Kidney (tissue), 14 donors: ENCODE measurements around the gene SLC1A5. TPM values are rescaled to one million over a fixed set of nuclear protein-coding genes. Genes with fewer than 3 reads are reported as not detected.

Experiments
- DNase-seq, 5 donors: peaks; one replicate each; pipeline ENCODE4 v3.0.0-alpha.2; 2013 to 2020
- FAIRE-seq: peaks from 2 replicates; lab custom pipeline; 2012; peaks lifted over from hg19 to GRCh38; lab: Jason Lieb, UNC
- H3K27ac ChIP-seq, 2 donors: one replicate each; pipeline ENCODE4 v1.7.0; 2013; ENCODE audit warnings: low read depth in 2 of 2, low read length in 2 of 2, inconsistent platforms in 1 of 2
- H3K27me3 ChIP-seq: one replicate; pipeline ENCODE4 v1.7.1; 2013; ENCODE audit warnings: low read length, inconsistent platforms; ENCODE audit not compliant: control insufficient read depth, insufficient read depth
- H3K36me3 ChIP-seq, 3 donors: one replicate each; pipeline versions ENCODE4 v1.7.0 to v1.7.1; 2013; ENCODE audit warnings: low read length in 3 of 3, control low read depth in 1 of 3, inconsistent platforms in 1 of 3; ENCODE audit not compliant: insufficient read depth in 3 of 3, control insufficient read depth in 2 of 3
- H3K4me1 ChIP-seq, 3 donors: one replicate each; pipeline versions ENCODE4 v1.7.0 to v1.7.1; 2013; ENCODE audit warnings: low read length in 3 of 3, inconsistent platforms in 1 of 3, low read depth in 1 of 3; ENCODE audit not compliant: control insufficient read depth in 2 of 3, insufficient read depth in 2 of 3
- H3K4me3 ChIP-seq, 3 donors: one replicate each; pipeline versions ENCODE4 v1.7.0 to v1.8.1; 2013; ENCODE audit warnings: low read length in 3 of 3, control low read depth in 1 of 3, inconsistent platforms in 1 of 3
- H3K9ac ChIP-seq, 3 donors: one replicate each; pipeline versions ENCODE4 v1.7.0 to v1.7.1; 2013; ENCODE audit warnings: low read length in 3 of 3, control low read depth in 1 of 3, inconsistent platforms in 1 of 3
- H3K9me3 ChIP-seq, 3 donors: one replicate each; pipeline versions ENCODE4 v1.7.0 to v1.7.1; 2013; ENCODE audit warnings: low read length in 3 of 3, control low read depth in 1 of 3, inconsistent platforms in 1 of 3; ENCODE audit not compliant: control insufficient read depth in 2 of 3, insufficient read depth in 1 of 3
- intact Hi-C: fragments of 100-400 bp; cut with DNase I; formaldehyde crosslinking; loops from one replicate; pipeline ENCODE4 v1.11.1; 2022
- polyA plus RNA-seq: library from polyadenylated mRNA; stranded (reverse); fragments of 350-450 nt; fragmentation: Illumina TruSeq; extraction: RNeasy Lipid Tissue Mini Kit (QIAGEN cat#74804); gene quantifications from one replicate; pipeline ENCODE4 v1.2.3, GENCODE V29; 2014; ENCODE audit warnings: low read depth, low replicate concordance; ENCODE audit not compliant: insufficient read depth
- total RNA-seq: library from RNA; stranded (reverse); fragmentation: NEBNext Ultra II Directional; extraction: Animal tissue kit (Norgen Biotek cat#: 25700); gene quantifications from one replicate; pipeline ENCODE4 v1.2.1, GENCODE V29; 2021
- TF ChIP-seq, protein P1 (sequence below): IDR thresholded peaks from 3 replicates; pipeline ENCODE4 v1.5.1; 2012; ENCODE audit warnings: mild to moderate bottlenecking, moderate library complexity, borderline replicate concordance; ENCODE audit not compliant: insufficient read depth; ENCODE audit errors: extremely low read depth
- donor health status: control.
- donor health status: control.
- donor health status: control.
- donor health status: control.
- donor health status: control.
- donor health status: DM: yes; HTN: yes; CAD: no.
- donor health status: Normal renal cell carcinoma (clear cell type).

The SLC1A5 gene
- total and polyA plus RNA-seq, 2 donors from 2014 or later: 42.1 to 93.9 TPM

- H3K36me3 ChIP-seq: no peaks in the 10 kb centered on the region
- FAIRE-seq (no peak), DNase-seq (no peak)
- no peak overlapping the region for H3K9ac ChIP-seq
- H3K9me3 ChIP-seq: no peaks in the 10 kb centered on the region
- no peak overlapping the region for H3K4me3 ChIP-seq
- no peaks in the 10 kb centered on the region for H3K27me3 ChIP-seq
- intact Hi-C loops: loop anchor here (5.0 kb wide), 1 partner anchor 82 kb away; no protein-coding TSS in a partner anchor
- TF ChIP-seq, protein P1, sequence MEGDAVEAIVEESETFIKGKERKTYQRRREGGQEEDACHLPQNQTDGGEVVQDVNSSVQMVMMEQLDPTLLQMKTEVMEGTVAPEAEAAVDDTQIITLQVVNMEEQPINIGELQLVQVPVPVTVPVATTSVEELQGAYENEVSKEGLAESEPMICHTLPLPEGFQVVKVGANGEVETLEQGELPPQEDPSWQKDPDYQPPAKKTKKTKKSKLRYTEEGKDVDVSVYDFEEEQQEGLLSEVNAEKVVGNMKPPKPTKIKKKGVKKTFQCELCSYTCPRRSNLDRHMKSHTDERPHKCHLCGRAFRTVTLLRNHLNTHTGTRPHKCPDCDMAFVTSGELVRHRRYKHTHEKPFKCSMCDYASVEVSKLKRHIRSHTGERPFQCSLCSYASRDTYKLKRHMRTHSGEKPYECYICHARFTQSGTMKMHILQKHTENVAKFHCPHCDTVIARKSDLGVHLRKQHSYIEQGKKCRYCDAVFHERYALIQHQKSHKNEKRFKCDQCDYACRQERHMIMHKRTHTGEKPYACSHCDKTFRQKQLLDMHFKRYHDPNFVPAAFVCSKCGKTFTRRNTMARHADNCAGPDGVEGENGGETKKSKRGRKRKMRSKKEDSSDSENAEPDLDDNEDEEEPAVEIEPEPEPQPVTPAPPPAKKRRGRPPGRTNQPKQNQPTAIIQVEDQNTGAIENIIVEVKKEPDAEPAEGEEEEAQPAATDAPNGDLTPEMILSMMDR: no peak
- peaks cover 0 to 6% (median 0%) of the 10 kb centered on the region in 3 donors for H3K4me1 ChIP-seq
- no peak overlapping the region for H3K27ac ChIP-seq
Observed at GRCh38 chr19:46759817-46760333, 28.5 kb downstream of the SLC1A5 start.

DNA sequence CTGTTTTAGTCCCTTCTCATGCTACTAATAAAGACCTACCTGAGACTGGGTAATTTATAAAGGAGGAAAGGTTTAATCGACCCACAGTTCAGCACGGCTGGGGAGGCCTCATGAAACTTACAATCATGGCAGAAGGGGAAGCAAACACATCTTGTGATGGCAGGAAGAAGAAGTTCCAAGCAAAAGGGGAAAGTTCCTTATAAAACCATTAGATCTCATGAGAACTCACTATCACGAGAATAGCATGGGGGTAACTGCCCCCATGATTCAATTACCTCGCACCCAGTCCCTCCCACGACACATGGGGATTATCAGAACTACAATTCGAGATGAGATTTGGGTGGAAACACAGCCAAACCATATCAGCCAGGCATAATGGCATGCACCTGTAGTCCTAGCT is 29.2 kb downstream of the SLC1A5 start:
- no peaks in the 10 kb centered on the region for H3K27me3 ChIP-seq
- no peaks in the 10 kb centered on the region for H3K36me3 ChIP-seq
- intact Hi-C loops: loop anchor here (5.0 kb wide), 1 partner anchor 83 kb away; no protein-coding TSS in a partner anchor
- no peak overlapping the region for H3K9ac ChIP-seq
- H3K4me1 ChIP-seq: peaks cover 0 to 6% (median 0%) of the 10 kb centered on the region in 3 donors
- H3K9me3 ChIP-seq: no peaks in the 10 kb centered on the region
- no peak for DNase-seq
- FAIRE-seq: no peak
- no peak overlapping the region for H3K4me3 ChIP-seq
- no peak overlapping the region for H3K27ac ChIP-seq
- TF ChIP-seq, protein P1: no peak

GRCh38 chr19:46756544-46756888 is 31.9 kb downstream of the SLC1A5 start:
- no peak overlapping the region for H3K4me3 ChIP-seq
- intact Hi-C loops: loop anchor here (5.0 kb wide), 1 partner anchor 86 kb away; no protein-coding TSS in a partner anchor
- H3K9ac ChIP-seq: no peak overlapping the region
- no peaks in the 10 kb centered on the region for H3K36me3 ChIP-seq
- H3K4me1 ChIP-seq: peaks cover 0 to 6% (median 0%) of the 10 kb centered on the region in 3 donors
- TF ChIP-seq, protein P1: no peak
- H3K27me3 ChIP-seq: no peaks in the 10 kb centered on the region
- DNase-seq (peak in 1 of 5 donors; percentile 78), FAIRE-seq (no peak)
- H3K9me3 ChIP-seq: no peaks in the 10 kb centered on the region
- H3K27ac ChIP-seq: no peak overlapping the region
